NK-92 (cell line): ENCODE data around the gene GNG5.
"Not testable (repeated sequence)": the region's sequence is repeated elsewhere in the genome, so short reads cannot be mapped to it uniquely, and the experiment has no call there.

Experiments used
- DNase-seq: peaks from one replicate; lab custom pipeline; 2025; ENCODE audit not compliant: unreplicated experiment; lab: John Stamatoyannopoulos, UW

GNG5 gene

GRCh38 chr1:84489766-84490165 lies 16.6 kb downstream of the GNG5 start:
- no peak for DNase-seq

- no peak for DNase-seq
Measured at GRCh38 chr1:84488107-84488506, 18.3 kb downstream of the GNG5 start.

GRCh38 chr1:84481317-84481716 lies 25.1 kb downstream of the GNG5 start:
- no peak for DNase-seq

- no peak for DNase-seq
Measured at GRCh38 chr1:84480650-84481049, 25.7 kb downstream of the GNG5 start.

- DNase-seq: no peak
Measured at GRCh38 chr1:84479998-84480397, 26.4 kb downstream of the GNG5 start.

- no peak for DNase-seq
Measured at GRCh38 chr1:84478876-84479868, 27.2 kb downstream of the GNG5 start, which contains the start of gene RPF1. RPF1 (plus strand) TSS chr1:84479266; CDS start chr1:84479282, 16 bp downstream.

GRCh38 chr1:84476225-84476624 lies 30.2 kb downstream of the GNG5 start:
- no peak for DNase-seq

GRCh38 chr1:84467298-84467697 lies 39.1 kb downstream of the GNG5 start:
- DNase-seq: no peak

- no peak for DNase-seq
Measured at GRCh38 chr1:84462118-84462517, 44.3 kb downstream of the GNG5 start.

- no peak for DNase-seq
Measured at GRCh38 chr1:84452436-84452835, 53.9 kb downstream of the GNG5 start.

- DNase-seq: no peak
Measured at GRCh38 chr1:84450910-84451309, 55.5 kb downstream of the GNG5 start.

GRCh38 chr1:84448704-84449103 lies 57.7 kb downstream of the GNG5 start:
- not testable (repeated sequence) for DNase-seq
